ENCODE results near the gene FSD1L. TPM values are rescaled to one million over a fixed set of nuclear protein-coding genes. Genes with fewer than 3 reads are reported as not detected.
A peak's percentile ranks its signal among the peaks of the same experiment; 100 is the strongest.

FSD1L gene
- total and polyA plus RNA-seq, 12 donors: 2.6 to 11.1 (median 6.7) TPM

GRCh38 chr9:105447386-105447813 lies 434 bp upstream of the FSD1L start:
- H3K27ac ChIP-seq: peak overlapping the region in 4 of 5 donors; percentile 56 to 88 (median 73)
- 27 to 35% (median 28%) methylated on average over 16 of the region's 16 CpGs for WGBS, 4 donors
- H3K4me1 ChIP-seq (replicated peaks in 1 of 2): peaks cover 0 to 19% of the 10 kb centered on the region in 2 donors
- TF ChIP-seq CTCF (IDR thresholded peaks at IDR 0.05) (no peak), POLR2A (IDR thresholded peaks at IDR 0.05) (no peak)
- intact Hi-C loops (cut with DNase I): loop anchor here in 1 of 2 donors (10.0 kb wide), 1 partner anchor 107 kb away; the partner anchor contains the start of gene FKTN
- DNase-seq: no peak
- no peaks in the 10 kb centered on the region for H3K27me3 ChIP-seq
- no peaks in the 10 kb centered on the region for H3K36me3 ChIP-seq (replicated peaks in 1 of 2)
- no peaks in the 10 kb centered on the region for H3K9me3 ChIP-seq (replicated peaks in 1 of 3)
- H3K4me3 ChIP-seq: peak overlapping the region; percentile 28 to 98 (median 77)

- Histone ChIP-seq H3K4me3 (peak overlapping the region in 3 of 4 donors; percentile 66 to 98 (median 88)), H3K27ac (peak overlapping the region in 1 of 5 donors; percentile 70), H3K27me3 (no peaks in the 10 kb centered on the region), H3K36me3 (replicated peaks in 1 of 2) (no peaks in the 10 kb centered on the region), H3K4me1 (replicated peaks in 1 of 2) (peaks cover 0 to 18% of the 10 kb centered on the region in 2 donors), H3K9me3 (replicated peaks in 1 of 3) (no peaks in the 10 kb centered on the region)
- intact Hi-C loops (cut with DNase I): loop anchor here in 1 of 2 donors (10.0 kb wide), 1 partner anchor 106 kb away; the partner anchor contains the start of gene FKTN
- DNase-seq: no peak
- TF ChIP-seq CTCF (IDR thresholded peaks at IDR 0.05): no peak
- no peak for TF ChIP-seq POLR2A (IDR thresholded peaks at IDR 0.05)
- WGBS, 4 donors: 20 to 36% (median 26%) methylated on average over 2 of the region's 2 CpGs
Observed at GRCh38 chr9:105449081-105449480, 1.2 kb downstream of the FSD1L start.

GRCh38 chr9:105452185-105452584 lies 4.4 kb downstream of the FSD1L start:
- no peaks in the 10 kb centered on the region for H3K27me3 ChIP-seq
- intact Hi-C loops (cut with DNase I): no loop called here
- 91 to 97% (median 94%) methylated on average over 3 of the region's 3 CpGs for WGBS, 4 donors
- H3K4me1 ChIP-seq (replicated peaks in 1 of 2): peaks cover 0 to 26% of the 10 kb centered on the region in 2 donors
- TF ChIP-seq CTCF (IDR thresholded peaks at IDR 0.05) (no peak), POLR2A (IDR thresholded peaks at IDR 0.05) (no peak)
- H3K9me3 ChIP-seq (replicated peaks in 1 of 3): no peaks in the 10 kb centered on the region
- no peak overlapping the region for H3K4me3 ChIP-seq
- DNase-seq: no peak
- no peaks in the 10 kb centered on the region for H3K36me3 ChIP-seq (replicated peaks in 1 of 2)
- H3K27ac ChIP-seq: no peak overlapping the region

GRCh38 chr9:105455836-105456475 lies 8.1 kb downstream of the FSD1L start:
- no peak for DNase-seq
- no peaks in the 10 kb centered on the region for H3K36me3 ChIP-seq (replicated peaks in 1 of 2)
- no peak for TF ChIP-seq CTCF (IDR thresholded peaks at IDR 0.05)
- no peak for TF ChIP-seq POLR2A (IDR thresholded peaks at IDR 0.05)
- no peaks in the 10 kb centered on the region for H3K27me3 ChIP-seq
- no peak overlapping the region for H3K4me3 ChIP-seq
- no peak overlapping the region for H3K27ac ChIP-seq
- 71 to 84% (median 74%) methylated on average over 2 of the region's 2 CpGs for WGBS, 4 donors
- peaks cover 8 to 37% of the 10 kb centered on the region in 2 donors for H3K4me1 ChIP-seq (replicated peaks in 1 of 2)
- H3K9me3 ChIP-seq (replicated peaks in 1 of 3): no peaks in the 10 kb centered on the region
- intact Hi-C loops (cut with DNase I): no loop called here
